Trophoblast cell (in vitro differentiated cells and primary cell): Measurements from ENCODE around the gene LAYN.

Experiments used
- DNase-seq, 2 donors: peaks; one replicate each; pipeline ENCODE4 v3.0.0-alpha.2; 2016
- H2AFZ ChIP-seq: 2 replicates; pipeline ENCODE4 v1.6.1; 2013; ENCODE audit warnings: low read length, moderate library complexity, mild to moderate bottlenecking; ENCODE audit not compliant: insufficient read depth, poor library complexity
- H2AK5ac ChIP-seq: 2 replicates; pipeline ENCODE4 v1.6.1; 2013; ENCODE audit warnings: mild to moderate bottlenecking, low read length
- H2BK120ac ChIP-seq: 2 replicates; pipeline ENCODE4 v1.6.1; 2013; ENCODE audit warnings: low read length, mild to moderate bottlenecking, moderate library complexity; ENCODE audit not compliant: insufficient read depth, poor library complexity
- H2BK12ac ChIP-seq: 2 replicates; pipeline ENCODE4 v1.6.1; 2013; ENCODE audit warnings: mild to moderate bottlenecking, low read length, moderate library complexity
- H2BK5ac ChIP-seq: 2 replicates; pipeline ENCODE4 v1.6.1; 2013; ENCODE audit warnings: low read length, low read depth, moderate library complexity, mild to moderate bottlenecking; ENCODE audit not compliant: poor library complexity
- H3K14ac ChIP-seq: 2 replicates; pipeline ENCODE4 v1.6.1; 2013; ENCODE audit warnings: mild to moderate bottlenecking, low read length
- H3K18ac ChIP-seq: 2 replicates; pipeline ENCODE4 v1.6.1; 2013; ENCODE audit warnings: mild to moderate bottlenecking, low read length
- H3K23ac ChIP-seq: 2 replicates; pipeline ENCODE4 v1.6.1; 2013; ENCODE audit warnings: low read length
- H3K27ac ChIP-seq: 2 replicates; pipeline ENCODE4 v1.5.1; 2013; ENCODE audit warnings: low read depth, mild to moderate bottlenecking, inconsistent platforms, low read length, moderate library complexity
- H3K27me3 ChIP-seq: 2 replicates; pipeline ENCODE4 v1.6.1; 2013; ENCODE audit warnings: inconsistent platforms, mild to moderate bottlenecking, low read length, moderate library complexity; ENCODE audit not compliant: insufficient read depth
- H3K36me3 ChIP-seq, 2 experiments: 1 replicate in 1 of 2; 2 replicates in 1 of 2; pipeline ENCODE4 v1.6.1; 2013; ENCODE audit warnings: low read length in 2 of 2, mild to moderate bottlenecking in 2 of 2, moderate library complexity in 1 of 2; ENCODE audit not compliant: insufficient read depth in 2 of 2, control insufficient read depth in 1 of 2
- H3K4ac ChIP-seq: 2 replicates; pipeline ENCODE4 v1.6.1; 2013; ENCODE audit warnings: low read depth, mild to moderate bottlenecking, low read length, moderate library complexity
- H3K4me1 ChIP-seq, 2 experiments: 1 replicate in 1 of 2; 2 replicates in 1 of 2; pipeline ENCODE4 v1.6.1; 2013; ENCODE audit warnings: low read length in 2 of 2, mild to moderate bottlenecking in 2 of 2, moderate library complexity in 1 of 2; ENCODE audit not compliant: insufficient read depth in 2 of 2, control insufficient read depth in 1 of 2
- H3K4me2 ChIP-seq: 2 replicates; pipeline ENCODE4 v1.6.1; 2013; ENCODE audit warnings: inconsistent platforms, mild to moderate bottlenecking, low read length, moderate library complexity
- H3K4me3 ChIP-seq: 2 replicates; pipeline ENCODE4 v1.5.1; 2013; ENCODE audit warnings: mild to moderate bottlenecking, low read depth, low read length, inconsistent platforms
- H3K79me1 ChIP-seq: one replicate; pipeline ENCODE4 v1.6.1; 2013; ENCODE audit warnings: low read length
- H3K79me2 ChIP-seq: 2 replicates; pipeline ENCODE4 v1.6.1; 2013; ENCODE audit warnings: low read length, mild to moderate bottlenecking; ENCODE audit not compliant: control insufficient read depth, insufficient read depth, poor library complexity
- H3K9ac ChIP-seq: 2 replicates; pipeline ENCODE4 v1.6.1; 2013; ENCODE audit warnings: mild to moderate bottlenecking, low read length
- H3K9me3 ChIP-seq: 2 replicates; pipeline ENCODE4 v1.6.1; 2013; ENCODE audit warnings: low read depth, mild to moderate bottlenecking, control low read depth, inconsistent platforms, low read length; ENCODE audit not compliant: insufficient read depth
- H4K12ac ChIP-seq: 2 replicates; pipeline ENCODE4 v1.6.1; 2013; ENCODE audit warnings: low read depth, mild to moderate bottlenecking, low read length, moderate library complexity
- H4K8ac ChIP-seq: 2 replicates; pipeline ENCODE4 v1.6.1; 2013; ENCODE audit warnings: low read depth, mild to moderate bottlenecking, low read length, moderate library complexity
- H4K91ac ChIP-seq: one replicate; pipeline ENCODE4 v1.6.1; 2013; ENCODE audit warnings: low read depth, mild to moderate bottlenecking, low read length, moderate library complexity
- WGBS: extraction: QIAGEN DNeasy Blood & Tissue Kit; methylation state at CpG from one replicate; pipeline ENCODE4 v1.1.7; 2013; ENCODE audit warnings: missing lambda C conversion rate; ENCODE audit not compliant: insufficient read length, insufficient coverage; ENCODE audit errors: extremely low coverage; 5-methylcytosine and 5-hydroxymethylcytosine counted together

LAYN gene

DNA sequence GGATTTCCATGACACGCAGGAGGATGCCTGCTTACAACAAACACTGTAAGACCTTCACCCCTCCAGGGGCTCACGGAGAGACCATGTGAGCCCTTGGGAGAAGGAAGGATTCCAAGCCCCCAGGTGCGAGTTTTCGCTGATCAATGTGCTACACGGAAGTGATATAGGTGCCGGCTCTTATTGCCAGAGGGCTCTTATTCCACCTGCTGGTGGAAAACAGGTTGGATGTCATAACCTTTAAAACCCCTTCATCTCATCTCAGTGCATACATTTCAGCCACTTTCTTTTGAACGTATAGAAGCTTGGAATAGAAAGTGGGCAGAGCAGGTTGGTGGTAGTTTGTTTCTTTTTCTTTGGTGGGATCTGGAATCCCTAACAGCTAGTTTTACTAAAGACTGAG lies 25.8 kb downstream of the LAYN start:
- Histone ChIP-seq H2AFZ (no peak overlapping the region), H3K18ac (no peak overlapping the region), H3K14ac (no peak overlapping the region), H4K12ac (no peak overlapping the region), H3K27ac (no peak overlapping the region), H3K79me1 (no peaks in the 10 kb centered on the region), H3K4me2 (no peak overlapping the region), H2BK12ac (no peak overlapping the region), H3K36me3 (peaks cover 0 to 11% of the 10 kb centered on the region in 2 experiments), H3K79me2 (no peaks in the 10 kb centered on the region), H3K27me3 (no peaks in the 10 kb centered on the region), H2AK5ac (no peak overlapping the region), H3K4me3 (no peak overlapping the region), H3K9ac (no peak overlapping the region), H3K4me1 (no peaks in the 10 kb centered on the region), H2BK120ac (no peak overlapping the region), H3K23ac (no peak overlapping the region), H4K8ac (no peak overlapping the region), H2BK5ac (no peak overlapping the region), H3K9me3 (no peaks in the 10 kb centered on the region), H4K91ac (no peak overlapping the region), H3K4ac (no peak overlapping the region)
- peak in 1 of 2 donors; percentile 41 for DNase-seq
- WGBS = no CpG with 5 or more reads among the region's 7 CpGs

DNA sequence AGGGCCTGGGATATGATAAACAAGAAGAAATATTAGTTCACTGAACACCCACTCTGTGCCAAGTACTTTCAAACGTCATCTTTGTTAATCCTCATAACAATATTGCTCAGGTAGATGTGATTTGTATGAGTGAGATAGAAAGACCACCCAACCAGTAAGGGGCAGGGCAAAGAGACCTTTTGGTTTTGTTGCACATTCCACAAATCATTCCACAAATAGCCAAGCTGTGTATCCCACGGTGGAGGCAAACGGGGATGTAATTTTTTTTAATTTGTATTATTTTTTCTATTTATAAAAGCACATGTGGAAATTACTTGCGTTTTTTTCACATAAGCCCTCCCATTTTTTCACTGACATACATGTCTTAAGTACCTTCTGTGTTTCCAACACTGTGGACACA lies 29.0 kb downstream of the LAYN start:
- Histone ChIP-seq H2AFZ (no peak overlapping the region), H4K8ac (no peak overlapping the region), H2BK12ac (no peak overlapping the region), H2BK5ac (no peak overlapping the region), H3K9me3 (no peaks in the 10 kb centered on the region), H3K23ac (no peak overlapping the region), H3K79me1 (no peaks in the 10 kb centered on the region), H2AK5ac (no peak overlapping the region), H3K79me2 (no peaks in the 10 kb centered on the region), H3K18ac (no peak overlapping the region), H3K4me3 (no peak overlapping the region), H4K91ac (no peak overlapping the region), H3K14ac (no peak overlapping the region), H3K4ac (no peak overlapping the region), H3K27me3 (no peaks in the 10 kb centered on the region), H3K36me3 (no peaks in the 10 kb centered on the region), H4K12ac (no peak overlapping the region), H3K4me1 (no peaks in the 10 kb centered on the region), H2BK120ac (no peak overlapping the region), H3K4me2 (no peak overlapping the region), H3K9ac (no peak overlapping the region), H3K27ac (no peak overlapping the region)
- no peak for DNase-seq
- no CpG with 5 or more reads among the region's 4 CpGs for WGBS

DNA sequence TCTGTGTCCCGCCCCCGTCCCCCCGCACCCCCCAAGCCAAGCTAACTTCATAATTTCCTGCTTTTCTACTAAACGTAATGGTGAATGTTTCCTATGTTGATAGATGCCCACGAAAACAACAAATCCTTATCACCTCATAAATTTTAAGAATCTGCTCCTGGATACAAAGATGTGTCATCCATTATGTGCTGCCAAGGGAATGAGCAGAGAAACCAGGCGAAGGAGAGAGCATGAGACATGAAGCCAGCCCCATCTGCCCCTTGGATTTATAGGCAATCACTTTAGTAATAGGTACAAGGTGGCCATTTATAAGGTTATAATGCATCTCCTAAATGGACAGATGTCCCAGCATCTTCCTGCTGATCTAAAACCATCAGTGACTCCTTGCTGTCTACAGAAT lies 30.3 kb downstream of the LAYN start:
- no peak overlapping the region for H2BK5ac ChIP-seq
- no CpG with 5 or more reads among the region's 6 CpGs for WGBS
- no peak overlapping the region for H3K27ac ChIP-seq

DNA sequence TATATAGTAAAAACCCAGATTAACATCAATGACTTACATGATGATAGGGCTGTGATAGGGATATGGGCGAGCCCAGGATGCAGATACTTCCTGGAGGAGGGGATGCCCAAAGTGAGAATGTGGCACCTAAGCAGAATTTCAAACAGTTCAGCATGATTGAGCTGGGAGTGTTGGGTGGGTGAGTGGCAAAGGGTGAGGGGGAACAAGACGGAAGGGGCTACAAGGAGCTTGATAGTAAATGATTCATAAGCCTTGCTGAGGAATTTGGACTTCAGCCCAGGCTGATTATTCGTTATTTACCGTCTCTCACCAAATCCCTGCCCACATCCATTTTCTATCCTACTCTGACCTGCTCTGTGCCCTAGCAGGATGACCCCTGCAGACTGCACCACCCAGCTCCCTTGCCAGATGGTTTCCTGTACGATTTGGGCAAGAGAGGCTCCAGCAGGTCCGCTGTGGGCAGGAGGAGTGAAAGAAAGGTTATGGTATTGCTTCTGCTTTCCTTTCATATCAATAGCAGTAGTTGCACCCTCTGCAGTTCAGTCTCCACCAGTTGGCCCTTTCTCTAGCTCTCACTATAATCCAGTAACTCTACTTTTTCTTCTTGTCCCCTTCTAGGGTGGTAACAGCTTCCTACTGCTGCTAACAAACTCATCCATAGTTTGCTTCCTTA lies 31.4 kb downstream of the LAYN start:
- no peak overlapping the region for H4K8ac ChIP-seq
- H3K9ac ChIP-seq = no peak overlapping the region
- no peaks in the 10 kb centered on the region for H3K9me3 ChIP-seq
- no CpG with 5 or more reads among the region's 6 CpGs for WGBS
- H3K4ac ChIP-seq = no peak overlapping the region
- H3K27ac ChIP-seq = no peak overlapping the region
- peak in 1 of 2 donors; percentile 41 for DNase-seq
- no peaks in the 10 kb centered on the region for H3K27me3 ChIP-seq
- H2BK120ac ChIP-seq = no peak overlapping the region
- H4K91ac ChIP-seq = no peak overlapping the region
- H2BK12ac ChIP-seq = no peak overlapping the region
- H3K18ac ChIP-seq = no peak overlapping the region
- H3K23ac ChIP-seq = no peak overlapping the region
- no peak overlapping the region for H3K4me2 ChIP-seq
- H3K4me3 ChIP-seq = no peak overlapping the region
- H3K79me2 ChIP-seq = no peaks in the 10 kb centered on the region
- H4K12ac ChIP-seq = no peak overlapping the region
- H3K79me1 ChIP-seq = no peaks in the 10 kb centered on the region
- no peak overlapping the region for H3K14ac ChIP-seq
- no peak overlapping the region for H2BK5ac ChIP-seq
- H2AFZ ChIP-seq = no peak overlapping the region
- no peak overlapping the region for H2AK5ac ChIP-seq
- H3K36me3 ChIP-seq = no peaks in the 10 kb centered on the region
- no peaks in the 10 kb centered on the region for H3K4me1 ChIP-seq

More for the DNA sequence above, 30.3 kb downstream of the LAYN start:
- Histone ChIP-seq H3K4me1 (no peaks in the 10 kb centered on the region), H3K79me1 (no peaks in the 10 kb centered on the region), H3K18ac (no peak overlapping the region), H2AK5ac (no peak overlapping the region), H3K27me3 (no peaks in the 10 kb centered on the region), H3K4ac (no peak overlapping the region), H3K36me3 (no peaks in the 10 kb centered on the region), H2BK12ac (no peak overlapping the region), H4K91ac (no peak overlapping the region), H3K4me3 (no peak overlapping the region), H3K9ac (no peak overlapping the region), H4K12ac (no peak overlapping the region), H3K9me3 (no peaks in the 10 kb centered on the region), H2BK120ac (no peak overlapping the region), H3K4me2 (no peak overlapping the region), H3K79me2 (no peaks in the 10 kb centered on the region), H4K8ac (no peak overlapping the region), H3K14ac (no peak overlapping the region), H2AFZ (no peak overlapping the region), H3K23ac (no peak overlapping the region)
- no peak for DNase-seq
